Stimulated activated CD4-positive, alpha-beta T cell treated with anti-CD3 and anti-CD28 coated beads, TNF-alpha, amount 100 ng/mL, for 48 hours (primary cell): ENCODE data around the gene GIMAP8.
"Not testable (repeated sequence)": the region's sequence is repeated elsewhere in the genome, so short reads cannot be mapped to it uniquely, and the experiment has no call there.

Experiments
- DNase-seq, 3 donors: peaks; one replicate each; pipeline ENCODE4 v3.0.0-alpha.2; 2020; ENCODE audit warnings: low read depth in 3 of 3

The GIMAP8 gene

GRCh38 chr7:150514748-150515222, 64.4 kb downstream of the GIMAP8 start, which contains the start of gene GIMAP7:
Gene GIMAP7, plus strand, starts transcription at chr7:150514872. Its CDS starts 5,103 bp downstream, at chr7:150519975.
- peak in 1 of 3 donors; percentile 32 for DNase-seq

DNA sequence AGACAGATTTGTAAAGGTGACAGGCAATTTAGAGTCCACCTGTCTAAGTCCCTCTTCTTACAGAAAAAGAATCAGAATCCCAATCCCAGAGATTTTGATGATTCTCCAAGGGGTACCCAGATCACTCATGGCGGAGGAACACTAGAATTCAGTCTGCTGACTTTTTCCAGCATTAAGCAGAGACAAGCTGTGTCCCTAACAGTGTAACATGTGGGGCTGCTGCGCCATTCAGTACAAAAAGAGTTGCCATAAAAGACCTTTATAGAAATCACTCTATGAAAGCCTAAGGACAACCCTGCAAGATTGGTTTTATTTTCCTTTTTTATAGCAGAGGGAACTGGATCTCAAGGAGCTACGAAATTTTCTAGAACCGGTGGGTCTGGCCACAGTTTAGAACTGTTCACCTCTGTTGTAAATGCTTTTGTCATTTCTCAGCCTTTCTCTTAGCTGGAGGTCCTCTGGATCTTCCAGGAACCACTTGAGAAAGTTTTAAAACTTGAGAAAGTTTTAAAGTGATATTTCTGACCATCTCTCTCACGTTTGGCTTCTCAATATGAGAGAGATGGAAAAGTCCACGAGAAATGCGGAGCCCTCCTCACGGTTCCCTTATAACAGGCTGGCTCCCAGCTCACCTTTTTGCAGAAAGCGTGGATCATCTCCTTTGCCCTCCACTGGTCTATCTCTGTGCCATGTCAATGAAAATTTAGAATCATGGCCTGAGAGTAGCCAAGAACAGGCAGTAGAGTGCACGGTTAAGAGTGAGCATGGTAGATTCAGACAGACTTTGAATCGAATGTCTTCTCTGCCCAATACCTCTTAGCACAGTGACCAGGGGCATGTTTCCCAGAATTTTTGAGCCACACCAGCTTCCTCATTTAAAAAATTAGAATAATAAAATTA, 65.1 kb downstream of the GIMAP8 start:
- DNase-seq = no peak

DNA sequence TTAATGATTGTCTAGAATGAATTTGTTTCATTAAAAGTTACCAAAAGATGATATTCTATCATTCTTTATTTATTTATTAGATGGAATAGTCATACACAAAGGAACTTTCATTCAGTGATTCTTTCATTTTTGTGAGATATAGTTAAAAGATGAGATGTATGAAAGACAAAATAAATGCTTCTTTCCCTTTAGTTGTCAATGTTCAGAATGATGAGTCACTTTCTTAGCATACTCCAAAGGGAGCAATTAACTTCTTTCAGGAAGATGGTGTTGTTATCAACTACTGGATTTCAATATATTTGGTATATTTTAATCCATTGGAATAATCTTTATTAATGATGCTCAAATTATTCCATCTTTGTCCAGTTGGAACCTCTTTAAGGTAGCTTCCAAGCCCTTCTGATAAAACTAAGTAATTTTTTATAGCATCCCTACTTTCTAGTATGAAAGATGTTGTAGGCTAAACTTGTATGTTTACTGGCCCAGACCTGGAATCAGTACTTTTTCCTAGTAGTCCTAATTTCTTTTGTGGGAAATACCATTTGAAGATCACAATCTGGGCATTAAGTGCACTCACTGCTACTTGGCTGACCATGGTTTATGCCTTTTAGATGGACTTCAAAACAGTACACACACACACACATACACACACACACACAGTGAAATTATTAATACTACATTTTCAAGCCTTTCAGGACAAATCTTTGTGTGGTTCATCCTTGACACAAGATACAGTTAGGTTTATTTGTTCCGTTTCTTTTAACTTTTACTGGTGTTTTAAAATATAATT, 66.7 kb downstream of the GIMAP8 start:
- no peak for DNase-seq

DNA sequence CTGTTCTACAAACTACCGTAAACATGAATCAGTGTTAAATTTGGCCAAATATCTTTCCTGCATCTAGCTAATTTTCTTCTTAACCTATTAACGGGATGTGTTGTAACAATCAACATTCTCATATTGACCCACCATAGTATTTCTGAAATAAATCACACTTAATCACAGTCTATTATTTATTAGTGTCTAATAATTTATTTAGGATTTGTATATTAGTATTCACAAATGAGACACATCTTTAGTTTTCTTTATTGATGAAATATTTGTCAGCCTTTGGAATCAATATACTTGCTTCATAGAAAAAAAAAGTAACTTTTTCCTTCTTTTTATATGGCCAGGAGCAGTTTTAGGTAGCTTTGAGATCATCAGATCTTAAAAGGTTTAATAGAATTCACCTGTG, 68.9 kb downstream of the GIMAP8 start:
- no peak for DNase-seq

GRCh38 chr7:150520145-150520544, 69.7 kb downstream of the GIMAP8 start:
- DNase-seq = no peak

DNA sequence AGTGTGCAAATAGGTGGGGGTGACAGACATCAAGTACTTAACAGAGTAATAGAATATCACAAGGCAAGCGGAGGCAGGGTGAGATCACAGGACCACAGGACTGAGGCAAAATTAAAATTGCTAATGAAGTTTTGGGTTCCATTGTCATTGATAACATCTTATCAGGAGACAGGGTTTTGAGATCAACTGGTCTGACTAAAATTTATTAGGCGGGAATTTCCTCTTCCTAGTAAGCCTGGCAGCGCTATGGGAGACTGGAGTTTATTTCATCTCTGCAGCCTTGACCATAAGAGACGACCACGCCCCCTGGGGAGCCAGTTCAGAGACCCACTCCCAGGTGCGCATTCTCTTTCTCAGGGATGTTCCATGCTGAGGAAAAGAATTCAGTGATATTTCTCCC, 72.5 kb downstream of the GIMAP8 start:
- DNase-seq = not testable (repeated sequence)

GRCh38 chr7:150524018-150524417, 73.6 kb downstream of the GIMAP8 start:
- no peak for DNase-seq
